ENCODE data around the gene ERF.

Gene ERF

GRCh38 chr19:42254850-42255765 lies at the start of gene ERF:
Gene ERF (minus strand): TSS chr19:42255128. CDS start chr19:42254999, 129 bp downstream.
- DNase-seq (ENCODE audit: low read depth) = peak; percentile 90

GRCh38 chr19:42303876-42304275 lies 48.9 kb upstream of the ERF start:
- DNase-seq (ENCODE audit: low read depth) = no peak

- no peak for DNase-seq (ENCODE audit: low read depth)
Measured at GRCh38 chr19:42303101-42303464, 48.2 kb upstream of the ERF start.

GRCh38 chr19:42301646-42302203 lies 46.8 kb upstream of the ERF start, which contains the start of gene PRR19:
Gene PRR19 (plus strand): TSS chr19:42302132. CDS start chr19:42309585, 7,453 bp downstream.
- DNase-seq (ENCODE audit: low read depth) = no peak

GRCh38 chr19:42297039-42297438 lies 42.1 kb upstream of the ERF start:
- no peak for DNase-seq (ENCODE audit: low read depth)

GRCh38 chr19:42295831-42296525 lies 41.0 kb upstream of the ERF start:
- peak; percentile 87 for DNase-seq (ENCODE audit: low read depth)

GRCh38 chr19:42295342-42295741 lies 40.4 kb upstream of the ERF start:
- DNase-seq (ENCODE audit: low read depth) = no peak

- no peak for DNase-seq (ENCODE audit: low read depth)
Measured at GRCh38 chr19:42294471-42295137, 39.7 kb upstream of the ERF start.

- DNase-seq (ENCODE audit: low read depth) = no peak
Measured at GRCh38 chr19:42293948-42294347, 39.0 kb upstream of the ERF start.

GRCh38 chr19:42293540-42293939 lies 38.6 kb upstream of the ERF start:
- DNase-seq (ENCODE audit: low read depth) = no peak

- DNase-seq (ENCODE audit: low read depth) = no peak
Measured at GRCh38 chr19:42292963-42293362, 38.0 kb upstream of the ERF start.

- DNase-seq (ENCODE audit: low read depth) = no peak
Measured at GRCh38 chr19:42292042-42292960, 37.4 kb upstream of the ERF start.

GRCh38 chr19:42291435-42291810 lies 36.5 kb upstream of the ERF start:
- no peak for DNase-seq (ENCODE audit: low read depth)

- peak; percentile 58 for DNase-seq (ENCODE audit: low read depth)
Measured at GRCh38 chr19:42290523-42291434, 35.9 kb upstream of the ERF start.

- no peak for DNase-seq (ENCODE audit: low read depth)
Measured at GRCh38 chr19:42290136-42290522, 35.2 kb upstream of the ERF start.

- DNase-seq (ENCODE audit: low read depth) = no peak
Measured at GRCh38 chr19:42289556-42290041, 34.7 kb upstream of the ERF start.

GRCh38 chr19:42288881-42289555 lies 34.1 kb upstream of the ERF start:
- DNase-seq (ENCODE audit: low read depth) = no peak

GRCh38 chr19:42288387-42288786 lies 33.5 kb upstream of the ERF start:
- DNase-seq (ENCODE audit: low read depth) = no peak

GRCh38 chr19:42287827-42288107 lies 32.8 kb upstream of the ERF start:
- no peak for DNase-seq (ENCODE audit: low read depth)
